Right hindlimb (tissue), 1 donor: ENCODE results near the gene P3H1.
"Not testable (repeated sequence)": the region's sequence is repeated elsewhere in the genome, so short reads cannot be mapped to it uniquely, and the experiment has no call there.

Experiments
- DNase-seq: peaks from one replicate; pipeline ENCODE4 v3.0.0-alpha.2; 2018

Gene P3H1

DNA sequence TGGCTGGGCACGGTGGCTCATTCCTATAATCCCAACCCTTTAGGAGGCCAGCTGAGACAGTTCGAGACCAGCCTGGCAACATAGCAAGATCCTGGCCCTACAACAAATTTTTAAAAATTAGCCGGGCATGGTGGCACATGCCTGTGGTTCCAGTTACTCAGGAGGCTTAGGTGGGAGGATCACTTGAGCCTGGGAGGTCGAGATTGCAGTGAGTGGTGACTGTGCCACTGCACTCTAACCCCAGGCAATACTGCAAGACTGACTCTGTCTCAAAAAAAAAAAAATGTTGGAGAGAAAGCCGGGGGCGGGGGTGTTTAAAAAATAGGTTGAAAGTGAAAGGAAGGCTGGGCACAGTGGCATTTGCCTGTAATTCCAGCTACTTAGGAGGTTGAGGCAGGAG, 43.3 kb downstream of the P3H1 start:
- no peak for DNase-seq

DNA sequence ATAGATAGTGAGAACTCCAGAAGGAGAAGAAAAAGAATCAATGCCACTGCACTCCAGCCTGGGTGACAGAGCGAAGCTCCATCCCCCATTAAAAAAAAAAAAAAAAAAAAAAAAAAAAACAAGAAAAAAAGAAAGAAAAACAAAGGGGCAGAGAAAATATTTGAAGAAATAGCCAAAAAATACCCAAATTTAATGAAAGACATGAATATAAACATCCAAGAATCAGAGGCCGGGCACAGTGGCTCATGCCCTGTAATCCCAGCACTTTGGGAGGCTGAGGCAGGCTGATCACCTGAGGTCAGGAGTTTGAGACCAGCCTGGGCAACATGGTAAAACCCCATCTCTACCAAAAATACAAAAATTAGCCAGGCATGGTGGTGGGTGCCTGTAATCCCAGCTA, 44.4 kb downstream of the P3H1 start:
- DNase-seq: not testable (repeated sequence)

DNA sequence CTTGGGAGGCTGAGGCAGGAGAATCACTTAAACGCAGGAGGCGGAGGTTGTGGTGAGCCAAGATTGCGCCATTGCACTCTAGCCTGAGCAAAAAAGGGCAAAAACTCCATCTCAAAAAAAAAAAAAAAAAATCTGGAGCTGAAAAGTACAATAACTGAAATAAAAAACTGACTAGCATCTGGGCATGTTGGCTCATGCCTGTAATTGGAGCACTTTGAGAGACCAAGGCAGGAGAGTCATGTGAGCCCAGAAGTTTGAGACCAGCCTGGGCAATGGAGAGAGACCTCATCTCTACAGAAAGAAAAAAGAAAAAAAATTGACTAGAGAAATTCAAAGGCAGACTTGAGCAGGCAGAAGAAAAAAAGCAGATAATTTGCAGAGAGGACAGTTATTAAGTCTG, 44.9 kb downstream of the P3H1 start:
- no peak for DNase-seq

DNA sequence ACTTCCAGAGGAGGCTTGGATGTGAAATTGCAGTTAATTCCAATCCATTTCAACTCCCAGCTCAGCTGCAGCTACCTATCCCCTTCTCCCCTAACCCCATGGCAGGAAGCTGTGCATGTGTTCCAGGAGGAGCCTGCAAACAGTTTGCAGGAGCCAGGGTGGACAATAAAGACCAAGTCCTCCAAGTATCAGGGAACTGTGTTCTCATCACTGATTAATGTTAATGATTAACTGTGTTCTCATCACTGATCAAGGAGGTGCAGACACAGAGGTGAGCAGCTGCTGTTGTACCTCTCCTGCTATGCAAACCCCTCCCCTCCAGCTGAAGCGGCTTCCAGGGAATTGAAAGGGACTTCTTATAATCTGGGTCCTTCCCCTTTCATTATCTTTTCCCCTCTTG, 46.0 kb downstream of the P3H1 start:
- DNase-seq: no peak

DNA sequence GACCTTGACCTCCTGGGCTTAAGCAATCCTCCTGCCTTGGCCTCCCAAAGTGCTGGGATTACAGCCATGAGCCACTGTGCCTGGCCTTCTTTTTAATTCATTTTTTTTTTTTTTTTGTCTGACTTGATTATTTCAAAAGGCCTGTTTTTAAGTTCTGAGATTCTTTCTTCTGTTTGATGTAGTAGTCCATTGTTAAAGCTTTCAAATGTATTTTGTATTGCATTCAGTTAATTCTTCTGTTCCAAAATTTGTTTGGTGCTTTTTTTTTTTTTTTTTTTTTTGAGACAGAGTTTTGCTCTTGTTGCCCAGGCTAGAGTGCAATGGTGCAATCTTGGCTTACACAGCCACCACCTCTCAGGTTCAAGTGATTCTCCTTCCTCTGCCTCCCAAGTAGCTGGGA, 52.4 kb downstream of the P3H1 start:
- DNase-seq: not testable (repeated sequence)

DNA sequence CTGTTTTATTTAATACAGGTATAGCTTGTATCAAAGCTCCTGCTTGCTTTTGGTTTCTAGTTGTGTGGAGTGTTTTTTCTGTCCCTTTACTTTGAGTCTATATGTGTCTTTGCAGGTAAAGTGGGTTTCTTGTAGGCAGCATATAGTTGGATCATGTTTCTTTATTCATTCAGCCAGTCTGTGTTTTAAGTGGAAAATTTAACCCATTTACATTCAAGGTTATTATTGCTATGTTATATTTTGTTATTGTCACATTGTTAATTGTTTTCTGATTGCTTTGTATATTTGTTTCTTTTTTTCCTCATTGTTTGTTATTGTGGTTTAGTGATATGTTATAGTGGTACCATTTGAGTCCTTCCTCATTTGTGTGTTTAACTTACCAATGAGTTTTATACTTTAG, 53.5 kb downstream of the P3H1 start:
- DNase-seq: no peak

DNA sequence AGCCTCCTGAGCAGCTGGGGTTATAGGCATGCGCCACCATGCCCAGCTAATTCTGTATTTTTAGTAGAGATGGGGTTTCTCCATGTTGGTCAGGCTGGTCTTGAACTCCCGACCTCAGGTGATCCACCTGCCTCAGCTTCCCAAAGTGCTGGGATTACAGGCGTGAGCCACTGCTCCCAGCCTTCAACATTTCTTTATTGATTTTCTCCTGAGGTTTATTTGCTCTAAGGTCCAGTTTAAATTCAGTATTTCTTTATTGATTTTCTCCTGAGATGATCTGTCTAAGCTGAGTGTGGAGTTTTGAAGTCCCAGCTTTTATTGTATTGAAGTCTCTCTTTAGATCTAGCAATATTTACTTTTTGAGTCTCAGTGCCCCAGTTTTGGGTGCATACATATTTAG, 54.0 kb downstream of the P3H1 start:
- not testable (repeated sequence) for DNase-seq

DNA sequence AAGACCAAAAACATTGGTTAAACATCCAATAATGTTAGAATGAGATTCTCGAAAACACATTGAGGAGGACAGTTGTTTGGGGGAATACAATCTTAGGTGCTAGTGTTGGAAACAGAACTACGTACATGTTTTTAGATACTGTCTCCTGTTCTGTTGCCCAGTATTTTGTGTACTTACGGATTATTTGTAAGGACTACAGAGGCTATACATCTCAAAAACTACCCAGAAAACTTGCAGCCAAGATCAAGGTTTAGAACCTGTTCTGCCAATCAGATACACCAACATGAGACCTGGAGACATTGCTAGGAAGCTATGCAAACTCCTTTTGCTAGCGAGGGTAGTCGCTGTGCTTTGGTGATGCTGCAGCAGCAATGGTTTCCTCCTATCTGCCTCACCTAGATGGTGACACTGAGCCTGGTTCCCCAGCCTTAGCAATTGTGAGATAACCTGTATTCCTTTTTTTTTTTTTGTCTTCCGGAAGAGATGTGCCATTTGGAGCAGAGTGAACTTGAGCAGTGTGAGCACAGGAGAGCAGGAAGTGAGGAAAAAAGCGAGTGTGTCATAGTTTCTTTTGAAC, 62.9 kb downstream of the P3H1 start:
- DNase-seq: no peak

DNA sequence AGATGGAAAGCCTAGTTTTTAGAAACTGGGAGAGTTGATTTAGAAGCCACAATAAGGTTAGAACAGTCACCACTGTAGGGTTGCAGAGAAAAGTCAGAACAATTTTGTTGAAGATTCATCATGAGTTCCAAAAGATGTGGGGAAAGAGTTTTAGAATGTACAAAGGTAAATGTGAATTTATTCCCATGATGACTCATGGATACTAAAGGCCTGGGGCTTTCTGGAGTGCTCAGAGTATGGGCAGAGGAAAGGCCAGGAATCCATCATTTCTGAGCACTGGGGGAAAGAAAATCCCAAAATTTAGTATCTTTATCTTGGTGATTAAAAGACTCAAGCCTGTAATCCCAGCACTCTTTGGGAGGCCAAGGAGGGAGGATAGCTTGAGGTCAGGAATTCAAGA, 66.8 kb downstream of the P3H1 start:
- no peak for DNase-seq

DNA sequence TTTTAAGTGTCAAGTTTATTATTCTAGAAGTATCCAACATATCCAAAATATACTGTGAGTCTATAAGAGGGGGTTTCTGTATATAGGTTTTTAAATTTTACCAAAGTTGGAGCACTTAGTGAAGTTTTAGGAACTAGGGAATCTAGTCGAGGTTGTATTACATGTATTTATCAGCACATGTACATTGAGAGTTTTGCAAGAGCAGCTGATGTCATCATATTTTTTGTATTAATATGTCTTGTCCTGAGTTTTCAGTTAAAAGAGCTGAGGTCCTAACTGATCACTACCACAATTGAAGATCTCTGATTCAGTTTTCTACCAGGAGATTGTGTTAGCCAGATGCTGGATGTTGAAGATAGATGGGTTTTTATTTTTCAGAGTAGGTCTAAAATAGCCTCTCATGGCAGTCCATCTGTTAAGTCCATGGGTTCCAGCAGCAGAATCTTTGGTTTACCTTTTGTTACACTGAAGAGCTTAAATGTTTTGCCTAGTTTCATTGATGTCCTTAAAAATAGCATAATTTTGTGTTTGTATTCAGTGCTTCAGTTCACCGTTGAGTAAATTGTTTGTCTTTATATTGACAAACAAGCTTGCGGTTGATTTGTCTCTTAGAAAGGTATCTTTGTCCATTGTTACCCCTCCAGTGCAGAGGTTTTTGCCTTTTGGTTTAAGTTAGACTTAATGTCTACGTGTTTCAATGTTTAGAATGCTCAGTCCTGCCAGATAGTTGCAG, 68.6 kb downstream of the P3H1 start:
- no peak for DNase-seq
